ENCODE measurements around the gene AP2B1.

The AP2B1 gene

GRCh38 chr17:35743626-35744328, 156.7 kb downstream of the AP2B1 start:
- DNase-seq (ENCODE audit: low spot score): no peak
- TF ChIP-seq CTCF (IDR thresholded peaks at IDR 0.05): no peak
- H3K4me3 ChIP-seq: no peak overlapping the region
- H3K27ac ChIP-seq: no peak overlapping the region

DNA sequence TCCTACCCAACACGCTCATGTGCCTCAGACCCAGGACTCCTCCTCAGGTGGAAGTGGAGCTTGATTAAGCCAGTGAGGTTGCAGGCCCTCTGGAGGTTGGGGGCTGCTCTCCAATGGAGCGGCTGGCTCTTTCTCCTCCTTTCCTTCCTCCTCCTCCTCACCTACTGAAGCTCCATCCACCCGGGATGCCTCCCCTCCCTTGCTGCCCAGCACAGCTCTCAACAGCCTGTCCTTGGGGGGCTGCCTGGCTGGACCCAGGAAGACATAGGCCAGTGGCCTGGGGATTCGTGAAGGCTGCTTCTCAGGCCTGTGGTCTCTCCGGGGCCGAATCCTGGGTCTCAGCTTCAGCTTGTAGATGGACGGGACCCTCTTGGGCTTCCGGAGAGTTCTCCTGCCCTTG, 157.7 kb downstream of the AP2B1 start:
- Histone ChIP-seq H3K27ac (no peak overlapping the region), H3K4me3 (no peak overlapping the region)
- no peak for TF ChIP-seq CTCF (IDR thresholded peaks at IDR 0.05)
- no peak for DNase-seq (ENCODE audit: low spot score)

DNA sequence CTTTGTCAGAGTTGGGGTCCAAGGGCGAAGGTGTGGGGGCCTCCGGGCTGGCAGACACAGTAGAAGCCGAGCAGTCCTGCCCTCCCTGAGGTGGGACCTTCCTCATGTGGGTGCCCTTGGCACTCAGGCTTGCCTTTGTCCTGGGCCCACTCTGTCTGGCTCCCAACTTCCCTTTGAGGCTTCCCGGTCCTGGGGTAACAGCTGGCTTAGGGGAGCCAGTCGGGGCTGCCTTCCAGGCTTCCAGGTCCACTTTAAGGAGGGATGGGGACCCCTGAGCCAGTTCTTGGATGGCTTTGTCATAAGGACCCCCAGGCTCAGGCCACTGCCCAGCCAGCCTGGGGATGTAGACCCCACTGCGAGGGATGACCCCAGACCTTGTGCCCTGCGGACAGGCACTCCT, 158.1 kb downstream of the AP2B1 start:
- no peak for DNase-seq (ENCODE audit: low spot score)
- H3K4me3 ChIP-seq: no peak overlapping the region
- TF ChIP-seq CTCF (IDR thresholded peaks at IDR 0.05): no peak
- H3K27ac ChIP-seq: no peak overlapping the region

GRCh38 chr17:35745749-35746320, 158.7 kb downstream of the AP2B1 start:
- H3K27ac ChIP-seq: no peak overlapping the region
- no peak for TF ChIP-seq CTCF (IDR thresholded peaks at IDR 0.05)
- no peak overlapping the region for H3K4me3 ChIP-seq
- no peak for DNase-seq (ENCODE audit: low spot score)

DNA sequence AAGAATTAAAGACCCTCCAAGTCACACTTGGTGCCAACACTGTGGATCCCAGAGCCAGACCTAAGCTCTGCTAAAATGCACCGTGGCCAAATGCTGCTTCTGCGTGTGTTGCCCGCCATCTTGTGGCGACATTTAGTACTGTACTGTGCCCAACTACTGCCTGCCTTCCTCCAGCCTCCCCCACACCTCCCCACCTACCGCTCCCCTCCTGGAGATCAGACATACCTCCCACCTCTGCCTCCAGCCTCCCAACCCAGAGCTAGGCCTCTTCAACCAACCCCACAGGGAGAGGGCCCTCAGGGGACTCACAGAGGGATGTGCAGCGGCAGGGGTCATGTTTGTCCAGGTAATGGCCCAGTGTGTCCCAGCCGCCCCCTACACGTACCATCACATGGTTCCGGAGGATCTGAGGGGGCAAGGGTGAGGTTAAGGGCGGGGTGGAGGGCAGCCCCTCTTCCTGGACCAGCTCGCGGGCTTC, 160.5 kb downstream of the AP2B1 start:
- H3K4me3 ChIP-seq: no peak overlapping the region
- peak; percentile 84 for TF ChIP-seq CTCF (IDR thresholded peaks at IDR 0.05)
- DNase-seq (ENCODE audit: low spot score): no peak
- no peak overlapping the region for H3K27ac ChIP-seq

- TF ChIP-seq CTCF (IDR thresholded peaks at IDR 0.05): no peak
- Histone ChIP-seq H3K27ac (no peak overlapping the region), H3K4me3 (no peak overlapping the region)
- DNase-seq (ENCODE audit: low spot score): no peak
These were observed 161.3 kb downstream of the AP2B1 start for GRCh38 chr17:35748341-35748841.

GRCh38 chr17:35748979-35749378, 161.9 kb downstream of the AP2B1 start:
- Histone ChIP-seq H3K4me3 (no peak overlapping the region), H3K27ac (no peak overlapping the region)
- DNase-seq (ENCODE audit: low spot score): no peak
- TF ChIP-seq CTCF (IDR thresholded peaks at IDR 0.05): no peak

Data from coronary artery (tissue), 2 donors.